H1 (cell line): ENCODE results near the gene PIM2. TPM values are rescaled to one million over a fixed set of nuclear protein-coding genes. Genes with fewer than 3 reads are reported as not detected.

Experiments
- CTCF ChIA-PET: fragments of 300-600 bp; sonication (Branson Sonifier 250); formaldehyde crosslinking; loops from one replicate; lab custom pipeline; 2021; ENCODE audit not compliant: partially characterized antibody; lab: Charles Lee
- POLR2A ChIA-PET: fragments of 300-600 bp; sonication (Branson Sonifier 250); formaldehyde crosslinking; loops from one replicate; lab custom pipeline; 2021; ENCODE audit warnings: inconsistent platforms; ENCODE audit not compliant: partially characterized antibody; lab: Charles Lee
- DNase-seq, 2 experiments: peaks; one replicate each; pipeline versions ENCODE4 v3.0.0 to v3.0.0-alpha.2; 2010 to 2022; ENCODE audit warnings: low spot score in 2 of 2, low read depth in 1 of 2, mixed read lengths in 1 of 2
- FAIRE-seq: peaks from 2 replicates; lab custom pipeline; 2011; peaks lifted over from hg19 to GRCh38; lab: Jason Lieb, UNC
- H2AFZ ChIP-seq: 2 replicates; pipeline ENCODE4 v1.8.1; 2012; ENCODE audit warnings: low read length, inconsistent platforms
- H2AK5ac ChIP-seq: 2 replicates; pipeline ENCODE4 v1.6.1; 2013; ENCODE audit warnings: low read depth, low read length
- H2BK120ac ChIP-seq: replicated peaks from 2 replicates; pipeline ENCODE3; 2013; ENCODE audit warnings: low read depth, low read length, inconsistent platforms
- H2BK12ac ChIP-seq: 2 replicates; pipeline ENCODE4 v1.6.1; 2013; ENCODE audit warnings: low read depth, low read length
- H2BK15ac ChIP-seq: 2 replicates; pipeline ENCODE4 v1.6.1; 2013; ENCODE audit warnings: low read length
- H2BK20ac ChIP-seq: 2 replicates; pipeline ENCODE4 v1.6.1; 2013; ENCODE audit warnings: low read length
- H2BK5ac ChIP-seq: 2 replicates; pipeline ENCODE4 v1.6.1; 2013; ENCODE audit warnings: low read depth, low read length
- H3K14ac ChIP-seq: 2 replicates; pipeline ENCODE4 v1.6.1; 2013; ENCODE audit warnings: inconsistent platforms; ENCODE audit not compliant: insufficient read length
- H3K18ac ChIP-seq: 2 replicates; pipeline ENCODE4 v1.6.1; 2013; ENCODE audit warnings: low read length; ENCODE audit errors: extremely low read depth
- H3K23ac ChIP-seq: 2 replicates; pipeline ENCODE4 v1.6.1; 2013; ENCODE audit warnings: inconsistent platforms; ENCODE audit not compliant: insufficient read length
- H3K23me2 ChIP-seq: 2 replicates; pipeline ENCODE4 v1.6.1; 2013; ENCODE audit warnings: low read depth, low read length
- H3K27ac ChIP-seq: 2 replicates; pipeline ENCODE4 v1.6.1; 2011; ENCODE audit warnings: low read depth, low read length, inconsistent platforms
- H3K27me3 ChIP-seq, 4 experiments: replicated peaks in 1 of 4; 1 replicate in 1 of 4; 2 replicates in 3 of 4; pipeline versions ENCODE4 v1.6.1 to v1.8.1; 2011 to 2013; ENCODE audit warnings: low read length in 3 of 4, mild to moderate bottlenecking in 3 of 4, inconsistent platforms in 2 of 4, mixed read lengths in 2 of 4, moderate library complexity in 1 of 4; ENCODE audit not compliant: control insufficient read depth in 3 of 4, insufficient read depth in 3 of 4; ENCODE audit errors: extremely low read depth in 1 of 4
- H3K36me3 ChIP-seq, 4 experiments: 2 replicates each; pipeline versions ENCODE4 v1.6.1 to v1.8.1; 2011 to 2013; ENCODE audit warnings: mild to moderate bottlenecking in 4 of 4, low read length in 3 of 4, moderate library complexity in 2 of 4, control low read depth in 1 of 4, inconsistent platforms in 1 of 4; ENCODE audit not compliant: insufficient read depth in 4 of 4, control insufficient read depth in 2 of 4
- H3K4ac ChIP-seq: replicated peaks from 2 replicates; pipeline ENCODE3; 2013; ENCODE audit warnings: low read length, low read depth, mixed read lengths, inconsistent platforms; ENCODE audit not compliant: insufficient read length
- H3K4me1 ChIP-seq, 4 experiments: replicated peaks in 1 of 4; 1 replicate in 1 of 4; 2 replicates in 3 of 4; pipeline versions ENCODE4 v1.6.1 to v1.8.1; 2011 to 2013; ENCODE audit warnings: low read length in 3 of 4, inconsistent platforms in 2 of 4, mixed read lengths in 1 of 4; ENCODE audit not compliant: insufficient read depth in 4 of 4, control insufficient read depth in 3 of 4
- H3K4me2 ChIP-seq, 2 experiments: 2 replicates each; pipeline versions ENCODE4 v1.6.1 to v1.8.1; 2011 to 2013; ENCODE audit warnings: low read depth in 2 of 2, low read length in 2 of 2, control low read depth in 1 of 2, inconsistent platforms in 1 of 2, mild to moderate bottlenecking in 1 of 2; ENCODE audit not compliant: insufficient read depth in 1 of 2
- H3K4me3 ChIP-seq, 4 experiments: fragments of 200-600, 300-600 bp in 1 of 4; sonication (generic), shearing (Covaris generic), sonication (Bioruptor Twin) in 1 of 4; 2 replicates each; pipeline versions ENCODE4 v1.5.1 to v1.8.1; 2011 to 2016; ENCODE audit warnings: low read length in 4 of 4, low read depth in 3 of 4, control low read depth in 2 of 4, inconsistent platforms in 2 of 4, mild to moderate bottlenecking in 2 of 4, mixed read lengths in 1 of 4, moderate library complexity in 1 of 4; ENCODE audit not compliant: insufficient read depth in 2 of 4; ENCODE audit errors: extremely low read depth in 1 of 4
- H3K56ac ChIP-seq: replicated peaks from 2 replicates; pipeline ENCODE3; 2013; ENCODE audit warnings: low read depth, mild to moderate bottlenecking, mixed read lengths, low read length, inconsistent platforms; ENCODE audit not compliant: insufficient read length
- H3K79me1 ChIP-seq: 2 replicates; pipeline ENCODE4 v1.6.1; 2013; ENCODE audit warnings: low read depth, low read length, control low read depth
- H3K79me2 ChIP-seq, 2 experiments: 2 replicates each; pipeline versions ENCODE4 v1.6.1 to v1.8.1; 2012 to 2013; ENCODE audit warnings: low read length in 2 of 2, mild to moderate bottlenecking in 2 of 2, inconsistent platforms in 1 of 2; ENCODE audit not compliant: insufficient read depth in 2 of 2, control insufficient read depth in 1 of 2
- H3K9ac ChIP-seq, 4 experiments: replicated peaks in 1 of 4; 1 replicate in 1 of 4; 2 replicates in 3 of 4; pipeline versions ENCODE4 v1.6.1 to v1.8.1; 2011 to 2013; ENCODE audit warnings: low read depth in 3 of 4, low read length in 3 of 4, control low read depth in 2 of 4, mild to moderate bottlenecking in 2 of 4, moderate library complexity in 2 of 4, inconsistent platforms in 1 of 4; ENCODE audit errors: extremely low read depth in 1 of 4
- H3K9me3 ChIP-seq, 2 experiments: 2 replicates each; pipeline versions ENCODE4 v1.6.1 to v1.8.1; 2012 to 2013; ENCODE audit warnings: mild to moderate bottlenecking in 2 of 2, moderate library complexity in 2 of 2, control low read depth in 1 of 2, inconsistent platforms in 1 of 2, low read depth in 1 of 2, low read length in 1 of 2, mixed read lengths in 1 of 2; ENCODE audit not compliant: insufficient read depth in 2 of 2
- H4K20me1 ChIP-seq, 2 experiments: replicated peaks in 1 of 2; 2 replicates each; pipeline versions ENCODE3 to v1.8.1; 2011 to 2013; ENCODE audit warnings: inconsistent platforms in 2 of 2, low read length in 2 of 2, mild to moderate bottlenecking in 1 of 2; ENCODE audit not compliant: insufficient read depth in 2 of 2, control insufficient read depth in 1 of 2
- H4K5ac ChIP-seq: 2 replicates; pipeline ENCODE4 v1.6.1; 2013; ENCODE audit warnings: low read length, low read depth, mixed read lengths, inconsistent platforms; ENCODE audit not compliant: insufficient read length
- H4K8ac ChIP-seq: 2 replicates; pipeline ENCODE4 v1.8.0; 2013; ENCODE audit warnings: mild to moderate bottlenecking, moderate library complexity, low read length, inconsistent platforms; ENCODE audit not compliant: insufficient read depth; ENCODE audit errors: extremely low read depth
- H4K91ac ChIP-seq: replicated peaks from 2 replicates; pipeline ENCODE3; 2013; ENCODE audit warnings: low read length, mixed read lengths, inconsistent platforms; ENCODE audit not compliant: insufficient read length
- SIRT6 ChIP-seq: IDR thresholded peaks from one replicate; pipeline ENCODE4 v1.7.1; 2012; ENCODE audit warnings: low read length, inconsistent platforms
- SP4 ChIP-seq: IDR thresholded peaks from 2 replicates; pipeline ENCODE4 v1.6.1; 2012; ENCODE audit warnings: low read length, inconsistent platforms
- SRF ChIP-seq: IDR thresholded peaks from 2 replicates; pipeline ENCODE4 v1.6.1; 2011; ENCODE audit warnings: mild to moderate bottlenecking, low read depth, low read length, moderate library complexity
- WGBS, 2 experiments: shearing (Covaris generic) in 1 of 2; methylation state at CpG; one replicate each; pipeline versions ENCODE4 v1.1.6 to v1.1.7; 2013 to 2015; ENCODE audit warnings: low lambda C conversion rate in 2 of 2, mixed read lengths in 2 of 2, inconsistent platforms in 1 of 2, low coverage in 1 of 2, missing lambda C conversion rate in 1 of 2; ENCODE audit not compliant: insufficient replicate concordance in 2 of 2, insufficient coverage in 1 of 2, insufficient read length in 1 of 2; ENCODE audit errors: extremely low coverage in 1 of 2, missing lambda C conversion rate in 1 of 2; 5-methylcytosine and 5-hydroxymethylcytosine counted together
- polyA plus RNA-seq, 7 experiments: library from polyadenylated mRNA; depleted of rRNA in 3 of 7; stranded (reverse) in 5 of 7; unstranded in 2 of 7; fragments of >200 nt in 5 of 7; fragments of 200-250 nt in 2 of 7; gene quantifications; 1 replicate in 5 of 7; 2 replicates in 1 of 7; 4 replicates in 1 of 7; pipeline versions ENCODE4 v1.2.1 to v1.2.3, GENCODE V29; 2011 to 2013; ENCODE audit warnings: missing spikeins in 2 of 7, mixed read lengths in 2 of 7
- total RNA-seq: library from RNA; stranded (reverse); fragmentation: NEBNext Ultra II Directional; extraction: Animal tissue kit (Norgen Biotek cat#: 25700); gene quantifications from 2 replicates; pipeline ENCODE4 v1.2.1, GENCODE V29; 2021

PIM2 gene
- total and polyA plus RNA-seq, 2 of the 8 experiments (the other 6 are each of a cell fraction or from before 2014, with no cell fraction given) = 180 to 203 TPM

- Histone ChIP-seq H3K79me2 (peaks cover 0 to 49% of the 10 kb centered on the region in 2 experiments; a peak in 2 of 4 replicates), H3K4me2 (peak overlapping the region; percentile 3 to 47; a peak in 2 of 4 replicates), H4K20me1 (peaks cover 0 to under 1% of the 10 kb centered on the region in 2 experiments), H2BK12ac (peak overlapping the region; percentile 29; the same call in 1 of the 2 replicates), H3K23me2 (no peaks in the 10 kb centered on the region), H2BK15ac (no peak overlapping the region), H2BK20ac (no peak overlapping the region), H3K36me3 (peaks cover 0 to 22% (median 8%) of the 10 kb centered on the region in 4 experiments; a peak in 6 of 8 replicates), H3K56ac (no peak overlapping the region), H3K4me3 (peak overlapping the region in 1 of 4 experiments; percentile 42; a peak in 1 of 8 replicates), H2BK120ac (no peak overlapping the region), H3K9ac (no peak overlapping the region), H3K9me3 (no peaks in the 10 kb centered on the region), H3K27ac (peak overlapping the region; percentile 68; the same call in 1 of the 2 replicates), H3K23ac (no peak overlapping the region), H2BK5ac (no peak overlapping the region; the same call in 1 of the 2 replicates), H3K4ac (no peak overlapping the region), H4K8ac (no peak overlapping the region), H3K4me1 (peaks cover 0 to 12% (median 3%) of the 10 kb centered on the region in 4 experiments; a peak in 6 of 7 replicates), H3K27me3 (no peaks in the 10 kb centered on the region), H3K79me1 (no peaks in the 10 kb centered on the region), H2AFZ (no peak overlapping the region), H3K14ac (no peak overlapping the region), H3K18ac (no peak overlapping the region), H4K91ac (no peak overlapping the region), H2AK5ac (0 out of 2 replicates have a peak overlapping the region, but pooled peaks have one; percentile 1), H4K5ac (no peak overlapping the region)
- DNase-seq = no peak
- no peak for FAIRE-seq
- POLR2A ChIA-PET = interaction anchor here (1.2 to 21.5 kb wide), 6 partner anchors 17 to 45 kb away, joined by 4 to 572 read pairs (median 4); partner anchors contain the start of genes OTUD5, PIM2, PQBP1 and SLC35A2
- TF ChIP-seq SP4 (no peak), SRF (no peak), SIRT6 (no peak)
- WGBS, 2 experiments = 100% methylated on average over 2 of the region's 8 CpGs; no CpG with 5 or more reads in 1 of the 2 experiments
- CTCF ChIA-PET = interaction anchor here (0.6 to 3.1 kb wide), 7 partner anchors 10 to 105 kb away, joined by 3 to 20 read pairs (median 6); partner anchors contain the start of genes PQBP1 and TIMM17B
Measured at GRCh38 chrX:48936429-48937053, 17.7 kb upstream of the PIM2 start.
